Natural killer cell (primary cell): Measurements from ENCODE around the gene CDKN2AIPNL. TPM values are rescaled to one million over a fixed set of nuclear protein-coding genes. Genes with fewer than 3 reads are reported as not detected.

Source experiments
- ATAC-seq, 3 donors: fragments of 150-1000 bp in 2 of 3; fragments of 200-7000 bp in 1 of 3; cut with Tn5 transposase; 1 replicate in 1 of 3; 2 replicates in 2 of 3; pipeline ENCODE4 v1.10.0; 2021; ENCODE audit warnings: mild to moderate bottlenecking in 2 of 3, moderate library complexity in 2 of 3
- DNase-seq, 2 donors: peaks; one replicate each; pipeline versions ENCODE4 v3.0.0 to v3.0.0-alpha.2; 2013 to 2021; ENCODE audit warnings: mixed read lengths in 1 of 2
- H3K27ac ChIP-seq: one replicate; pipeline ENCODE4 v1.5.1; 2013; ENCODE audit warnings: mild to moderate bottlenecking, low read length
- H3K27me3 ChIP-seq: one replicate; pipeline ENCODE4 v1.6.1; 2013; ENCODE audit warnings: low read length; ENCODE audit not compliant: control insufficient read depth, insufficient read depth
- H3K36me3 ChIP-seq: one replicate; pipeline ENCODE4 v1.6.1; 2013; ENCODE audit warnings: low read length; ENCODE audit not compliant: control insufficient read depth, insufficient read depth
- H3K4me1 ChIP-seq: one replicate; pipeline ENCODE4 v1.6.1; 2013; ENCODE audit warnings: low read length; ENCODE audit not compliant: control insufficient read depth, insufficient read depth
- H3K4me3 ChIP-seq: one replicate; pipeline ENCODE4 v1.5.1; 2013; ENCODE audit warnings: low read length
- H3K9me3 ChIP-seq: one replicate; pipeline ENCODE4 v1.6.1; 2013; ENCODE audit warnings: low read length; ENCODE audit not compliant: control insufficient read depth, insufficient read depth
- H3K27ac Mint-ChIP-seq, 2 donors: one replicate each; pipeline ENCODE4 v1.8.0; 2022; ENCODE audit warnings: mild to moderate bottlenecking in 2 of 2, mixed read lengths in 2 of 2, moderate library complexity in 1 of 2
- H3K27me3 Mint-ChIP-seq, 2 donors: one replicate each; pipeline ENCODE4 v1.8.0; 2022; ENCODE audit warnings: low read depth in 2 of 2, mixed read lengths in 2 of 2
- H3K36me3 Mint-ChIP-seq: one replicate; pipeline ENCODE4 v1.8.0; 2022; ENCODE audit warnings: mixed read lengths
- H3K4me1 Mint-ChIP-seq, 2 donors: one replicate each; pipeline ENCODE4 v1.8.0; 2022; ENCODE audit warnings: mixed read lengths in 2 of 2
- H3K4me3 Mint-ChIP-seq: one replicate; pipeline ENCODE4 v1.8.0; 2022; ENCODE audit warnings: mild to moderate bottlenecking, moderate library complexity, mixed read lengths
- H3K9me3 Mint-ChIP-seq, 2 donors: one replicate each; pipeline ENCODE4 v1.8.0; 2022; ENCODE audit warnings: mixed read lengths in 2 of 2
- WGBS: methylation state at CpG from one replicate; pipeline ENCODE4 v1.1.7; 2013; ENCODE audit warnings: missing lambda C conversion rate; ENCODE audit not compliant: insufficient coverage; 5-methylcytosine and 5-hydroxymethylcytosine counted together
- intact Hi-C: fragments of 100-400 bp; cut with micrococcal nuclease; formaldehyde crosslinking; loops from one replicate; pipeline ENCODE4 v1.14.2; 2022
- total RNA-seq, 4 donors: library from RNA; stranded (reverse); fragments of 120-200 nt in 1 of 4; gene quantifications; one replicate each; pipeline versions ENCODE4 v1.2.3 to v1.2.4, GENCODE V29; 2013 to 2022
- TF ChIP-seq, protein P1 (sequence below): fragments of 200-600 bp; IDR thresholded peaks from one replicate; pipeline ENCODE4 v1.8.0; 2022; ENCODE audit warnings: antibody characterized with exemption

CDKN2AIPNL gene
- total RNA-seq, 3 donors from 2014 or later (not counting 1 experiment from before 2014, with no cell fraction given), result 12.3 to 15.5 (median 13.4) TPM

DNA sequence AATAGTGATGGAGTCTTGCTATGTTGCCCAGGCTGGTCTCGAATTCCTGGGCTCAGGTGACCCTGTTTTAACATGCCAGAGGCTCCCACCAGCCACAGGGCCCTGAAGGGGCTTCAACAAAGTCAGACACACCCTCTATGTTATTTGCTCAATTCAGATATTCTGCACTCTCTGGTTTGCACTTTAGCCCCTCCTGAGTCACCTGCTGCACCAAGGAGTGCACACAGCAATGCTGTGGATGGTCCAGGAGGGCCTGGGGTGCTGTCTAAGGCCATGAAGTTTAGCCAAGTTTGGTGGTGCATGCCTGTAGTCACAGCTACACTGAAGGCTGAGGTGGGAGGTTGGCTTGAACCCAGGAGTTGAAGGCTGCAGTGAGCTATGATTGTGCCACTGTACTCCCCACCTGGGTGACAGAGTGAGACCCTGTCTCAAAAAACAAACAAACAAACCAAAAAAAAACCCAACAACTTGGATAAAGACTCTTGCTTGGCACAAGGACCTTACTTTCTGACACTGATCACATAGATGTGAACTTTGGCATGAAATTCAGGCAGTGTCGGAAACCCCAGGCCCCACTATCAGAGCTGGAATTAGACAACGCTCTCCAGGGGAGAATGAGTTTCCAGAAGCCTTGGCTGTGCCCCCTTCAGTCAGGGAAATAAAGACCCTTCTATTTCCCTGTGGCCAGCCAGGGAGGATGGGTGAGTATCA, 39.7 kb upstream of the CDKN2AIPNL start:
- TF ChIP-seq, protein P1, sequence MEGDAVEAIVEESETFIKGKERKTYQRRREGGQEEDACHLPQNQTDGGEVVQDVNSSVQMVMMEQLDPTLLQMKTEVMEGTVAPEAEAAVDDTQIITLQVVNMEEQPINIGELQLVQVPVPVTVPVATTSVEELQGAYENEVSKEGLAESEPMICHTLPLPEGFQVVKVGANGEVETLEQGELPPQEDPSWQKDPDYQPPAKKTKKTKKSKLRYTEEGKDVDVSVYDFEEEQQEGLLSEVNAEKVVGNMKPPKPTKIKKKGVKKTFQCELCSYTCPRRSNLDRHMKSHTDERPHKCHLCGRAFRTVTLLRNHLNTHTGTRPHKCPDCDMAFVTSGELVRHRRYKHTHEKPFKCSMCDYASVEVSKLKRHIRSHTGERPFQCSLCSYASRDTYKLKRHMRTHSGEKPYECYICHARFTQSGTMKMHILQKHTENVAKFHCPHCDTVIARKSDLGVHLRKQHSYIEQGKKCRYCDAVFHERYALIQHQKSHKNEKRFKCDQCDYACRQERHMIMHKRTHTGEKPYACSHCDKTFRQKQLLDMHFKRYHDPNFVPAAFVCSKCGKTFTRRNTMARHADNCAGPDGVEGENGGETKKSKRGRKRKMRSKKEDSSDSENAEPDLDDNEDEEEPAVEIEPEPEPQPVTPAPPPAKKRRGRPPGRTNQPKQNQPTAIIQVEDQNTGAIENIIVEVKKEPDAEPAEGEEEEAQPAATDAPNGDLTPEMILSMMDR, result no peak
- ATAC-seq (no peak), DNase-seq (no peak)
- WGBS, result 93% methylated on average over 3 of the region's 3 CpGs
- Histone ChIP-seq H3K4me3 (no peak overlapping the region), H3K27ac (no peak overlapping the region), H3K9me3 (no peaks in the 10 kb centered on the region), H3K36me3 (no peaks in the 10 kb centered on the region), H3K4me1 (peaks cover 12% of the 10 kb centered on the region), H3K27me3 (no peaks in the 10 kb centered on the region)
- no peaks in the 10 kb centered on the region for H3K36me3 Mint-ChIP-seq
- no peak overlapping the region for H3K27ac Mint-ChIP-seq
- intact Hi-C loops, result no loop called here
- peaks cover 0 to 2% of the 10 kb centered on the region in 2 donors for H3K9me3 Mint-ChIP-seq
- peaks cover 0 to 9% of the 10 kb centered on the region in 2 donors for H3K27me3 Mint-ChIP-seq
- peaks cover 11% of the 10 kb centered on the region in 2 donors for H3K4me1 Mint-ChIP-seq
- H3K4me3 Mint-ChIP-seq, result no peak overlapping the region

DNA sequence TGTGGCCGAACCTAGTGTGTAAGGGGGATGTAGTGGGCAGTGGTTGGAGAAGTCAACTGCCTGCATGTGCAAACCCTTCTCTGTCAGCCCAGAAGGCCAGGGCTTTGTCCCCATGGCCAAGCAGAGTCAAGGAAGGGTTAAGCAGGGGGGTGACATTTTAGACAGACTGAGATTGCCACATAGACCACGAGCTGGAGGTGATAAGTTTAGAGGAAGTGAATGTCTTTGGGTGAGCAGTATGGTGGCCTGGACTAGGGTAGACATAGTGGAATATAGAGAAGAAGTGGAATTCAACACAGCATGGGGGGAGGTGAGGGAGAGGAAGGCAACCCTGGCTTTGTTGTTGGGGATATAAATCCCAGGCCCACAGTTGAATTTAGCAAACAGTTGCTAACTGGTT, 38.7 kb upstream of the CDKN2AIPNL start:
- WGBS, result 41% methylated on average over 2 of the region's 2 CpGs
- DNase-seq, result no peak
- H3K27ac Mint-ChIP-seq, result no peak overlapping the region
- no peaks in the 10 kb centered on the region for H3K27me3 ChIP-seq
- peaks cover 0 to 6% of the 10 kb centered on the region in 2 donors for H3K27me3 Mint-ChIP-seq
- H3K27ac ChIP-seq, result no peak overlapping the region
- H3K36me3 Mint-ChIP-seq, result no peaks in the 10 kb centered on the region
- TF ChIP-seq, protein P1, result no peak
- no peak overlapping the region for H3K4me3 ChIP-seq
- H3K4me1 ChIP-seq, result peaks cover 16% of the 10 kb centered on the region
- peaks cover 11% of the 10 kb centered on the region in 2 donors for H3K4me1 Mint-ChIP-seq
- H3K36me3 ChIP-seq, result no peaks in the 10 kb centered on the region
- intact Hi-C loops, result no loop called here
- H3K4me3 Mint-ChIP-seq, result no peak overlapping the region
- peaks cover 0 to 2% of the 10 kb centered on the region in 2 donors for H3K9me3 Mint-ChIP-seq
- ATAC-seq, result peak; percentile 51 to 80 (median 78)
- H3K9me3 ChIP-seq, result no peaks in the 10 kb centered on the region

DNA sequence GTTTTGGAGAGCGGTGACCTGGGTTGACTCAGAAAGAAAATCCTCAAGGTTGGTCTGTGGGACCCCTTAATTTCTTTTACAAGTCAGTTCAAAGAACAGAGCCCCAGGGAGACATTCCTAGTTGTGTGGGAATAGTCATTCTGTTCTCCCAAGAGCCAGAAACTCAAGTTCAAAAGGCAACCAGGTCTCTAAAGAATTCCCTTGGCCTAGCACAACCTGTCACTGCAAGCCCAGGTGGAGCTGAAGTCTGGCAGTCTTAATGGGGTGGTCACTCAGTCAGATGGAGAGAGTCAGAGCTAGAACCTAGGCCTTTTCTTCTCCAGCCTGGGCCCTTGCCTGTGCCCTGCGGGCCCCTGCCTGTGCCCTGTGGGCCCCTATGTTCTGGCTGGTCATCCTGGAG, 37.5 kb upstream of the CDKN2AIPNL start:
- no peak overlapping the region for H3K4me3 Mint-ChIP-seq
- peaks cover 0 to 3% of the 10 kb centered on the region in 2 donors for H3K27me3 Mint-ChIP-seq
- intact Hi-C loops, result no loop called here
- ATAC-seq, result no peak
- H3K9me3 Mint-ChIP-seq, result peaks cover 0 to 2% of the 10 kb centered on the region in 2 donors
- no peaks in the 10 kb centered on the region for H3K9me3 ChIP-seq
- no peak overlapping the region for H3K27ac Mint-ChIP-seq
- H3K36me3 Mint-ChIP-seq, result no peaks in the 10 kb centered on the region
- no peak overlapping the region for H3K4me3 ChIP-seq
- no peaks in the 10 kb centered on the region for H3K36me3 ChIP-seq
- WGBS, result 88% methylated on average over 2 of the region's 2 CpGs
- no peaks in the 10 kb centered on the region for H3K27me3 ChIP-seq
- no peak for DNase-seq
- TF ChIP-seq, protein P1, result no peak
- H3K4me1 ChIP-seq, result peaks cover 16% of the 10 kb centered on the region
- peaks cover 11% of the 10 kb centered on the region in 2 donors for H3K4me1 Mint-ChIP-seq
- H3K27ac ChIP-seq, result no peak overlapping the region
